Naive thymus-derived CD8-positive, alpha-beta T cell (primary cell): Measurements from ENCODE around the gene HSF5. TPM values are rescaled to one million over a fixed set of nuclear protein-coding genes. Genes with fewer than 3 reads are reported as not detected.

Source experiments
- polyA plus RNA-seq, 3 donors: library from polyadenylated mRNA; unstranded; fragments of 300-500 nt; fragmentation: Illumina TruSeq; gene quantifications; one replicate each; pipeline ENCODE4 v1.2.3, GENCODE V29; 2021
- total RNA-seq, 8 experiments: library from RNA in 2 of 8; stranded (reverse) in 2 of 8; gene quantifications; one replicate each; pipeline ENCODE4 v1.2.3 and lab custom pipeline; 2021 to 2026

HSF5 gene
- total and polyA plus RNA-seq, 5 experiments from 2014 or later = 0.14 to 3.0 (median 1.8) TPM

Other genes with a start within 250 kb of the HSF5 start
- gene LPO, start 249.8 kb downstream of the HSF5 start, total RNA-seq = not detected
- gene LPO, start 249.8 kb downstream of the HSF5 start, polyA plus RNA-seq = not detected
- gene MPO, start 207.5 kb downstream of the HSF5 start, total RNA-seq = not detected
- not detected for gene MPO, start 207.5 kb downstream of the HSF5 start, polyA plus RNA-seq
- gene TSPOAP1, start 159.6 kb downstream of the HSF5 start, total RNA-seq = 10 to 100 TPM; 15.2 to 15.4 TPM
- gene TSPOAP1, start 159.6 kb downstream of the HSF5 start, polyA plus RNA-seq = 1 to 10 TPM in 2 of 3 donors, under 1 TPM in 1; 0.43 to 1.9 (median 1.5) TPM
- 10 to 100 TPM; 58.2 to 65.9 TPM for gene SUPT4H1, start 136.2 kb downstream of the HSF5 start, total RNA-seq
- 10 to 100 TPM; 63.7 to 97.4 (median 76.1) TPM for gene SUPT4H1, start 136.2 kb downstream of the HSF5 start, polyA plus RNA-seq
- 1 to 10 TPM; 1.2 to 1.7 TPM for gene RNF43, start 70.9 kb downstream of the HSF5 start, total RNA-seq
- gene RNF43, start 70.9 kb downstream of the HSF5 start, polyA plus RNA-seq = under 1 TPM; 0.07 to 0.90 (median 0.75) TPM
- 10 to 100 TPM; 50.6 to 54.6 TPM for gene MTMR4, start 26.2 kb upstream of the HSF5 start, total RNA-seq
- 10 to 100 TPM; 14.8 to 22.4 (median 16.6) TPM for gene MTMR4, start 26.2 kb upstream of the HSF5 start, polyA plus RNA-seq
- 1 to 10 TPM; 1.1 to 1.3 TPM for gene TEX14, start 203.6 kb upstream of the HSF5 start, total RNA-seq
- gene TEX14, start 203.6 kb upstream of the HSF5 start, polyA plus RNA-seq = under 1 TPM in 2 of 3 donors, not detected in 1; 0.24 to 0.56 TPM
- 10 to 100 TPM; 25.9 to 31.0 TPM for gene RAD51C, start 204.2 kb upstream of the HSF5 start, total RNA-seq
- gene RAD51C, start 204.2 kb upstream of the HSF5 start, polyA plus RNA-seq = 10 to 100 TPM; 46.6 to 50.7 (median 47.9) TPM